DND-41 (cell line): ENCODE results near the gene TYMP.

Source experiments
- ATAC-seq: fragments of 200-7000 bp; cut with Tn5 transposase; 3 replicates; pipeline ENCODE4 v1.9.1; 2021; ENCODE audit warnings: low read depth; ENCODE audit not compliant: insufficient read depth
- DNase-seq: peaks from one replicate; pipeline ENCODE4 v3.0.0-alpha.2; 2020
- H2AFZ ChIP-seq: 2 replicates; pipeline ENCODE4 v1.6.0; 2012; ENCODE audit warnings: low read depth, low read length
- H3K27ac ChIP-seq: 2 replicates; pipeline ENCODE4 v1.5.1; 2012; ENCODE audit warnings: low read length, inconsistent platforms
- H3K27me3 ChIP-seq: fragments of 200-600 bp; sonication (generic); 2 replicates; pipeline ENCODE4 v1.6.0; 2012; ENCODE audit warnings: low read length, mild to moderate bottlenecking, inconsistent platforms; ENCODE audit not compliant: insufficient read depth, poor library complexity
- H3K36me3 ChIP-seq: 2 replicates; pipeline ENCODE4 v1.5.1; 2012; ENCODE audit warnings: low read length, inconsistent platforms; ENCODE audit not compliant: insufficient read depth
- H3K4me1 ChIP-seq: 2 replicates; pipeline ENCODE4 v1.5.1; 2012; ENCODE audit warnings: mild to moderate bottlenecking, low read length; ENCODE audit not compliant: insufficient read depth
- H3K4me2 ChIP-seq: 2 replicates; pipeline ENCODE4 v1.6.0; 2012; ENCODE audit warnings: mild to moderate bottlenecking, moderate library complexity, low read length, inconsistent platforms; ENCODE audit not compliant: insufficient read depth
- H3K4me3 ChIP-seq, 2 experiments: fragments of 200-600 bp in 1 of 2; shearing (Covaris generic) in 1 of 2; 2 replicates each; pipeline ENCODE4 v1.5.1; 2012 to 2016; ENCODE audit warnings: inconsistent platforms in 2 of 2, low read length in 2 of 2, mild to moderate bottlenecking in 2 of 2, low read depth in 1 of 2, moderate library complexity in 1 of 2
- H3K79me2 ChIP-seq: 2 replicates; pipeline ENCODE4 v1.6.0; 2012; ENCODE audit warnings: low read length, inconsistent platforms; ENCODE audit not compliant: insufficient read depth
- H3K9ac ChIP-seq: 2 replicates; pipeline ENCODE4 v1.6.0; 2012; ENCODE audit warnings: low read depth, mild to moderate bottlenecking, inconsistent platforms, low read length, moderate library complexity
- H3K9me3 ChIP-seq: 2 replicates; pipeline ENCODE4 v1.5.1; 2012; ENCODE audit warnings: low read length, moderate library complexity, mild to moderate bottlenecking, inconsistent platforms; ENCODE audit not compliant: insufficient read depth, severe bottlenecking
- H4K20me1 ChIP-seq: 2 replicates; pipeline ENCODE4 v1.6.0; 2012; ENCODE audit warnings: low read length; ENCODE audit not compliant: insufficient read depth
- EZH2 ChIP-seq: IDR thresholded peaks from 3 replicates; pipeline ENCODE4 v1.6.1; 2012; ENCODE audit warnings: borderline replicate concordance, low read depth, mild to moderate bottlenecking, moderate library complexity, low read length, inconsistent platforms; ENCODE audit not compliant: severe bottlenecking
- TF ChIP-seq, protein P1 (sequence below): IDR thresholded peaks from 2 replicates; pipeline ENCODE4 v1.5.1; 2012; ENCODE audit warnings: borderline replicate concordance, low read length, moderate library complexity, mild to moderate bottlenecking; ENCODE audit not compliant: poor library complexity, severe bottlenecking; ENCODE audit errors: extremely low read depth

Gene TYMP

DNA sequence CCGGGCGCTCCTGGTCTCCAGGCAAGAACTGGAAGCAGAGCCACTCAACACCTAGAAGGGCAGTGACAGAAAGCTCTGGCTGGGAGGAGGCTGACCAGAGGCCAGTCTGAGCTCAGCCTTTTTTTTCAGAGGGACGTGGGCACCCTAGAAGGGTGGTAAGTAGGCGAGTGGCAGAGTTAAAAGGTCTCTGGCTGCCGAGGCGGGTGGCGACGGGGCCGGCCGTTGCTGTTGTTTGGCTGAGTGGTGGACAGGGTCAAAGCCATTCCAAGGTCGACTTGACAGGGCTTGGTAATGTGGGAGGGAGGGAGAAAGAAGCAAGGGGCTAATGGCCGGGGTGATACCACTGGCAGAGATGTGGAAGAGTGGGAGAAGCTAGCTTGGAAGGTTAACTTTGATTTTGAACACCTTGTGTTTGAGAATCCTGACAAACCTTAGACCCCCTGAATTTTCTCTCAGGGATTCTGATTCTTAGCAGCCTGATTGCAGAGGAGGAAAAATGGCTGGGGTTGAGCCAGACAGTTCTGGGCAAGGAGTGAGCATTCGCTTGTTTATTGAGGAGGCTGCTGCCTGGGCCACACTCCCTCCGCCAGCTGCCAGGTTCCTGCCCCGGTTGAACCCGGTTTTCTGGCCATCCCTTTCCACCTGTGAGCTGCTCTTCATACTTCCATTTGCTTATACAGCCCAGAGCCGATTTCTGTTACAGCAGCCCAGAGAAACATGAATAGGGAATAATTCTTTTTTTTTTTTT, 33.8 kb upstream of the TYMP start:
- Histone ChIP-seq H3K4me3 (peak overlapping the region; percentile 19 to 63; a peak in 3 of 4 replicates), H3K9ac (peak overlapping the region; percentile 54), H3K27me3 (no peaks in the 10 kb centered on the region), H3K36me3 (peaks cover 10% of the 10 kb centered on the region), H3K79me2 (no peaks in the 10 kb centered on the region), H3K9me3 (no peaks in the 10 kb centered on the region), H2AFZ (peak overlapping the region; percentile 80), H3K4me2 (peak overlapping the region; percentile 95), H4K20me1 (no peaks in the 10 kb centered on the region), H3K27ac (peak overlapping the region; percentile 50; the same call in 1 of the 2 replicates), H3K4me1 (peaks cover 11% of the 10 kb centered on the region)
- DNase-seq (no peak), ATAC-seq (no peak)
- no peak for TF ChIP-seq EZH2
- TF ChIP-seq, protein P1, sequence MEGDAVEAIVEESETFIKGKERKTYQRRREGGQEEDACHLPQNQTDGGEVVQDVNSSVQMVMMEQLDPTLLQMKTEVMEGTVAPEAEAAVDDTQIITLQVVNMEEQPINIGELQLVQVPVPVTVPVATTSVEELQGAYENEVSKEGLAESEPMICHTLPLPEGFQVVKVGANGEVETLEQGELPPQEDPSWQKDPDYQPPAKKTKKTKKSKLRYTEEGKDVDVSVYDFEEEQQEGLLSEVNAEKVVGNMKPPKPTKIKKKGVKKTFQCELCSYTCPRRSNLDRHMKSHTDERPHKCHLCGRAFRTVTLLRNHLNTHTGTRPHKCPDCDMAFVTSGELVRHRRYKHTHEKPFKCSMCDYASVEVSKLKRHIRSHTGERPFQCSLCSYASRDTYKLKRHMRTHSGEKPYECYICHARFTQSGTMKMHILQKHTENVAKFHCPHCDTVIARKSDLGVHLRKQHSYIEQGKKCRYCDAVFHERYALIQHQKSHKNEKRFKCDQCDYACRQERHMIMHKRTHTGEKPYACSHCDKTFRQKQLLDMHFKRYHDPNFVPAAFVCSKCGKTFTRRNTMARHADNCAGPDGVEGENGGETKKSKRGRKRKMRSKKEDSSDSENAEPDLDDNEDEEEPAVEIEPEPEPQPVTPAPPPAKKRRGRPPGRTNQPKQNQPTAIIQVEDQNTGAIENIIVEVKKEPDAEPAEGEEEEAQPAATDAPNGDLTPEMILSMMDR = no peak

GRCh38 chr22:50562523-50563412, 33.0 kb upstream of the TYMP start, which contains the start of gene SYCE3:
SYCE3 (minus strand) TSS chr22:50562919; CDS start chr22:50556405, 6,514 bp downstream.
- H3K9me3 ChIP-seq = no peaks in the 10 kb centered on the region
- H3K79me2 ChIP-seq = no peaks in the 10 kb centered on the region
- DNase-seq = peak; percentile 98
- H2AFZ ChIP-seq = peak within 1 kb of the TSS; percentile 80
- H3K36me3 ChIP-seq = peaks cover 3% of the 10 kb centered on the region; the same call in 1 of the 2 replicates
- no peaks in the 10 kb centered on the region for H3K27me3 ChIP-seq
- H3K4me1 ChIP-seq = peaks cover 11% of the 10 kb centered on the region
- ATAC-seq = peak; percentile 97
- H3K4me3 ChIP-seq = peak within 1 kb of the TSS; percentile 19 to 63; a peak in 3 of 4 replicates
- peak within 1 kb of the TSS; percentile 95 for H3K4me2 ChIP-seq
- peak within 1 kb of the TSS; percentile 54 for H3K9ac ChIP-seq
- TF ChIP-seq, protein P1 = peak; percentile 94
- TF ChIP-seq EZH2 = no peak
- peak within 1 kb of the TSS; percentile 50; the same call in 1 of the 2 replicates for H3K27ac ChIP-seq
- H4K20me1 ChIP-seq = no peaks in the 10 kb centered on the region

- no peak for ATAC-seq
- Histone ChIP-seq H2AFZ (no peak overlapping the region), H3K27ac (no peak overlapping the region), H3K4me2 (no peak overlapping the region), H3K27me3 (no peaks in the 10 kb centered on the region), H3K4me3 (no peak overlapping the region), H3K79me2 (no peaks in the 10 kb centered on the region), H4K20me1 (no peaks in the 10 kb centered on the region), H3K4me1 (peaks cover 11% of the 10 kb centered on the region), H3K9me3 (no peaks in the 10 kb centered on the region), H3K9ac (no peak overlapping the region), H3K36me3 (no peaks in the 10 kb centered on the region)
- TF ChIP-seq, protein P1 = no peak
- TF ChIP-seq EZH2 = no peak
- no peak for DNase-seq
Observed at GRCh38 chr22:50561401-50562358, 31.9 kb upstream of the TYMP start.
